Anterior cingulate cortex (tissue), 58 donors: ENCODE data around the gene HELZ.
"Not testable (repeated sequence)": the region's sequence is repeated elsewhere in the genome, so short reads cannot be mapped to it uniquely, and the experiment has no call there.

Source experiments
- DNase-seq, 58 donors: peaks; one replicate each; lab custom pipeline; 2025; lab: John Stamatoyannopoulos, UW

Gene HELZ

GRCh38 chr17:67245073-67245693, at the start of gene HELZ:
TSS of gene HELZ (minus strand) at chr17:67245196. CDS start at chr17:67218804, 26,392 bp downstream.
- DNase-seq: peak in 52 of 58 donors; percentile 17 to 77 (median 58)

- DNase-seq: peak in 20 of 58 donors; percentile 1 to 39 (median 8)
Measured at GRCh38 chr17:67293251-67294203, 48.5 kb upstream of the HELZ start.

GRCh38 chr17:67290711-67291291, 45.8 kb upstream of the HELZ start:
- peak in 2 of 58 donors; percentile 1 to 3 for DNase-seq

GRCh38 chr17:67290244-67290643, 45.2 kb upstream of the HELZ start:
- no peak for DNase-seq

- DNase-seq: peak in 57 of 58 donors; percentile 9 to 86 (median 52)
Measured at GRCh38 chr17:67289181-67289876, 44.3 kb upstream of the HELZ start.

GRCh38 chr17:67286826-67287225, 41.8 kb upstream of the HELZ start:
- not testable (repeated sequence) for DNase-seq

GRCh38 chr17:67285360-67285759, 40.4 kb upstream of the HELZ start:
- no peak for DNase-seq

GRCh38 chr17:67283731-67284516, 38.9 kb upstream of the HELZ start:
- no peak for DNase-seq

GRCh38 chr17:67281743-67282142, 36.7 kb upstream of the HELZ start:
- no peak for DNase-seq

- DNase-seq: no peak
Measured at GRCh38 chr17:67281053-67281452, 36.1 kb upstream of the HELZ start.

- no peak for DNase-seq
Measured at GRCh38 chr17:67280279-67280678, 35.3 kb upstream of the HELZ start.

GRCh38 chr17:67279115-67279514, 34.1 kb upstream of the HELZ start:
- no peak for DNase-seq

GRCh38 chr17:67278363-67278762, 33.4 kb upstream of the HELZ start:
- DNase-seq: no peak

GRCh38 chr17:67276075-67276474, 31.1 kb upstream of the HELZ start:
- DNase-seq: no peak

GRCh38 chr17:67274466-67274865, 29.5 kb upstream of the HELZ start:
- no peak for DNase-seq

GRCh38 chr17:67273900-67274299, 28.9 kb upstream of the HELZ start:
- no peak for DNase-seq

- no peak for DNase-seq
Measured at GRCh38 chr17:67272312-67273047, 27.5 kb upstream of the HELZ start.

GRCh38 chr17:67271187-67271586, 26.2 kb upstream of the HELZ start:
- not testable (repeated sequence) for DNase-seq

- no peak for DNase-seq
Measured at GRCh38 chr17:67270416-67270815, 25.4 kb upstream of the HELZ start.
